DMS114 treated with DMSO at 0.1 percent for 48 hours (cell line): ENCODE data around the gene ATP8B1.
"Not testable (repeated sequence)": the region's sequence is repeated elsewhere in the genome, so short reads cannot be mapped to it uniquely, and the experiment has no call there.

Experiments used
- DNase-seq: peaks from one replicate; lab custom pipeline; 2025; ENCODE audit not compliant: unreplicated experiment; lab: John Stamatoyannopoulos, UW

Gene ATP8B1

GRCh38 chr18:57733861-57734260 lies 69.3 kb downstream of the ATP8B1 start:
- DNase-seq, result no peak

GRCh38 chr18:57730146-57730545 lies 73.0 kb downstream of the ATP8B1 start:
- no peak for DNase-seq

- DNase-seq, result no peak
Measured at GRCh38 chr18:57728941-57729511, 74.1 kb downstream of the ATP8B1 start.

- no peak for DNase-seq
Measured at GRCh38 chr18:57727952-57728807, 74.9 kb downstream of the ATP8B1 start.

GRCh38 chr18:57719211-57719935 lies 83.7 kb downstream of the ATP8B1 start:
- DNase-seq, result not testable (repeated sequence)

- no peak for DNase-seq
Measured at GRCh38 chr18:57716549-57716948, 86.6 kb downstream of the ATP8B1 start.

- DNase-seq, result no peak
Measured at GRCh38 chr18:57715671-57716070, 87.4 kb downstream of the ATP8B1 start.

GRCh38 chr18:57715073-57715472 lies 88.0 kb downstream of the ATP8B1 start:
- DNase-seq, result no peak

GRCh38 chr18:57710226-57710625 lies 92.9 kb downstream of the ATP8B1 start:
- no peak for DNase-seq

GRCh38 chr18:57709335-57709734 lies 93.8 kb downstream of the ATP8B1 start:
- no peak for DNase-seq

GRCh38 chr18:57708288-57708687 lies 94.8 kb downstream of the ATP8B1 start:
- DNase-seq, result no peak

GRCh38 chr18:57705832-57706595 lies 97.1 kb downstream of the ATP8B1 start:
- DNase-seq, result no peak

- no peak for DNase-seq
Measured at GRCh38 chr18:57705011-57705410, 98.1 kb downstream of the ATP8B1 start.

- DNase-seq, result no peak
Measured at GRCh38 chr18:57698571-57699276, 104.4 kb downstream of the ATP8B1 start.

GRCh38 chr18:57697426-57697825 lies 105.7 kb downstream of the ATP8B1 start:
- DNase-seq, result no peak

GRCh38 chr18:57696271-57696670 lies 106.8 kb downstream of the ATP8B1 start:
- no peak for DNase-seq

- DNase-seq, result no peak
Measured at GRCh38 chr18:57691363-57691762, 111.8 kb downstream of the ATP8B1 start.

- DNase-seq, result no peak
Measured at GRCh38 chr18:57687970-57688369, 115.1 kb downstream of the ATP8B1 start.

- DNase-seq, result no peak
Measured at GRCh38 chr18:57683470-57683869, 119.6 kb downstream of the ATP8B1 start.
